ENCODE results near the gene SLC17A7. TPM values are rescaled to one million over a fixed set of nuclear protein-coding genes. Genes with fewer than 3 reads are reported as not detected.
"Not testable (repeated sequence)": the region's sequence is repeated elsewhere in the genome, so short reads cannot be mapped to it uniquely, and the experiment has no call there.

The SLC17A7 gene
- total RNA-seq, 1 experiment from 2014 or later: not detected

- no peak for DNase-seq (ENCODE audit: extremely low read depth, low read depth)
These were observed 6.4 kb upstream of the SLC17A7 start for GRCh38 chr19:49447485-49448431.

- no peak for DNase-seq (ENCODE audit: extremely low read depth, low read depth)
These were observed 4.7 kb upstream of the SLC17A7 start for GRCh38 chr19:49445997-49446396.

GRCh38 chr19:49444100-49444700 lies 2.9 kb upstream of the SLC17A7 start:
- not testable (repeated sequence) for DNase-seq (ENCODE audit: extremely low read depth, low read depth)

- DNase-seq (ENCODE audit: extremely low read depth, low read depth): peak; percentile 88
These were observed 2.2 kb upstream of the SLC17A7 start for GRCh38 chr19:49443366-49444099.

- DNase-seq (ENCODE audit: extremely low read depth, low read depth): peak; percentile 85
These were observed 1.5 kb upstream of the SLC17A7 start for GRCh38 chr19:49442771-49443365.

GRCh38 chr19:49442354-49442753 lies 1.0 kb upstream of the SLC17A7 start:
- DNase-seq (ENCODE audit: extremely low read depth, low read depth): no peak

GRCh38 chr19:49441960-49442350 lies 628 bp upstream of the SLC17A7 start:
- DNase-seq (ENCODE audit: extremely low read depth, low read depth): no peak

GRCh38 chr19:49440439-49441209 lies 703 bp downstream of the SLC17A7 start:
- DNase-seq (ENCODE audit: extremely low read depth, low read depth): no peak

- DNase-seq (ENCODE audit: extremely low read depth, low read depth): no peak
These were observed 1.5 kb downstream of the SLC17A7 start for GRCh38 chr19:49439836-49440235.

GRCh38 chr19:49438261-49438660 lies 3.1 kb downstream of the SLC17A7 start:
- no peak for DNase-seq (ENCODE audit: extremely low read depth, low read depth)

- DNase-seq (ENCODE audit: extremely low read depth, low read depth): no peak
These were observed 4.1 kb downstream of the SLC17A7 start for GRCh38 chr19:49437231-49437630.

- DNase-seq (ENCODE audit: extremely low read depth, low read depth): no peak
These were observed 4.8 kb downstream of the SLC17A7 start for GRCh38 chr19:49436381-49437017.

GRCh38 chr19:49435670-49436069 lies 5.7 kb downstream of the SLC17A7 start:
- DNase-seq (ENCODE audit: extremely low read depth, low read depth): no peak

GRCh38 chr19:49434907-49435583 lies 6.3 kb downstream of the SLC17A7 start:
- DNase-seq (ENCODE audit: extremely low read depth, low read depth): no peak

GRCh38 chr19:49433240-49433901 lies 8.0 kb downstream of the SLC17A7 start:
- no peak for DNase-seq (ENCODE audit: extremely low read depth, low read depth)

GRCh38 chr19:49432141-49433073 lies 8.9 kb downstream of the SLC17A7 start:
- no peak for DNase-seq (ENCODE audit: extremely low read depth, low read depth)

GRCh38 chr19:49431330-49431749 lies 10.0 kb downstream of the SLC17A7 start:
- no peak for DNase-seq (ENCODE audit: extremely low read depth, low read depth)

Measured in NCI-H460 (cell line).